Activated T-cell treated with anti-CD3 and anti-CD28 coated beads for 48 hours (primary cell): Measurements from ENCODE around the gene SEC61G.

Source experiments
- DNase-seq: peaks from one replicate; pipeline ENCODE4 v3.0.0-alpha.2; 2020; ENCODE audit warnings: low read depth

SEC61G gene

DNA sequence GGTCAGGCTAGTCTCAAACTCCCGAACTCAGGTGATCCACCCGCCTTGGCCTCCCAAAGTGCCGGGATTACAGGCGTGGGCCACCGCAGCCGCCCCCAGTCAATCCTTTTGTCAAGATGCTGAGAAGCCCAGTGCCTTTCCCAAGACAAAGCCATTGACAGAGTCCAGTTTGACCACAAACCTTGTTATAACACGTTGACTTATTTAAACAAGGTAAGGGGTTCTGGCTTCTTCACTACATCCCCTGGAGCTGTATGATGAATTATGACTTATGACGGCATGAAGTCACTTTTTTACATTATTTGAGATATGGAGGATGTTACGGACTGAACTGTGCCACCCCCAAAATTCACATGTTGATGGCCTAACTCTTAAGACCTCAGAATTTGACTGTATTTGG is 5.8 kb upstream of the SEC61G start:
- DNase-seq: no peak

DNA sequence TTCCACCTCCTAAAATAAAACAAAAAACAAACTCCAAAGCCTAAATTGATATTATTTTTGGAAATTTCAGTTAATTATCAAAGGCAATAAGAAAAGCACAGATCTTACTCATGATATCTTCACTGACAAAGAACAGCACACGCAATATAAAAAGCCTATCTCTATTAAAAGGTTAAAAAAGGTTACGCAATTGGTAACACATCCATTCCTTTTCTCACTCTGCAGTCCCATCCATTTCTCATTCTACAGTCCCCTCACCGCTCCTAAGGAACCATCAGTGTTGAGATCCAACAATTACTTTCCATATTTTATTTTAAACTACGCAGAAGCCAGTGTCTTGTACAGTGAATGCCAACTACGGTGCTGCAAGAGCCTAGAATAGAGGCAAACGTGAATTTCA is 1.3 kb downstream of the SEC61G start:
- DNase-seq: no peak

DNA sequence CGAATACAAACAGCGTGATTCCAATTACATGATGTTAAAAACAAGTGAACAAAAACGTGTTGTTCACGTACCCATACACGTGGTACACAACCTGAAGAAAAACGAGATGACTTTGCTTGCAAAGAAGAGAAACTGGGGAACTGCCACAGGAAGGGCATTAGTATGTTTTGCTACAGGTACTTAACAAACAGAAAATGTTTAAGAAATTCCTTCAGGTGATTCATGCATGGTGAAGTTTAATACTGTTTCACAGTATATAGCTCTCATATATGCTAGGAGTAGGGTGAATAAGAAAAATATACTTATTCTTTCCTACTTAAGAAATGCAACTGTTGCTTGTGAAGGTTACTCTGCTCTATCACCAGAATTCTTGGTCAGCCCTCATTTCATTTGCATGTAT is 9.8 kb downstream of the SEC61G start:
- no peak for DNase-seq

DNA sequence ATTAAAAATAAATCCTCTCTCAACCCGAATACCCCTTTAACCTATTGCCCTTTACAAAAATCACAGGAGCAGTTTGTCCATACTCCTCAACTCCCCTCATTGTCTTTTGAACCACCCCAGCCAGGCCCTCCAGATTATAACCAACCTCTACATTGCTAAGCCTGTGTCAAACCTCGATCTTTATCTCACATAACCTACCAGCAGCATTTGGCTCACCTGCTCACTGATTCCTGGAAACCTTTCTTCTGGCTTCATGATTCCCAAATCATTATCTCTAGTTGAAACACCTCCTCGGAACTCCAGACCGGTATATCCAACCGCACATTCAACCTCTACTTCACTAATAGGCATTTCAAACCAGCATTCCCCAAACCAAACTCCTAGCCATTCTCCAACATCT is 11.8 kb downstream of the SEC61G start:
- no peak for DNase-seq

DNA sequence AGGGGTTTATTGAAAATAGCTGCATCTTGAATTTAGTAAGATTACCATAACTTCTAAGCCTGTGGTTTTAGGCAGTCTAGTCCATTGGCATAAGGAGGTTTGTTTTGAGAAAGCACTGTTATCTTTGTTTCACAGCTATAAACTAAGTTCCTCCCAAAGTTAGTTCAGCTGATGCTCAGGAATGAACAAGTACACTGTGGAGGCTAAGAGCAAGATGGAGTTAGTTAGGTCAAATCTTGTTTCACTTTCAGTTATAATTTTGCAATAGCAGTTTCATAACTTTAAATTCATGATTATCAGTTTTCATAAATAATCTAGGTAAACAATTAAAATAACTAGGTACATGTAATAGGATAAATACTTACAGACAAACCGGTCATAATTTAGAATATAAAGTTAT is 15.4 kb downstream of the SEC61G start:
- no peak for DNase-seq

DNA sequence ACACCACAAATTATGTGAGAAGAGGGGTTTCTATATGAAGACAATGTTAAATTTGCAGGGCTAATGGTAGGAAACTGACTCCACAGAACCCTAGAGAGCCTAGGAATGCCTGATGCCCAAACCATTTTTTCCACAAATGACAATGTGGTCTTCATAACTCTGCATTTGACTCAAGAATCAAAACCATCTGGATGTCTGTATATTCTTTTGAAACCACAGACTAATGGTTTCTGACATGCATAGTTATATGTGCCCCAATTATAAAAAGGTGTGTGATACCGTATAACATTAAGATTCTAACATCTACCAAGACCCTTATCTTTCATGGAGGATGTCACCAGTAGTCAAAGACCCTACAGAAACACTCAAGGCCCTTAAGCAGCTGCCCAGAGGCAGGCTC is 20.3 kb downstream of the SEC61G start:
- DNase-seq: no peak

DNA sequence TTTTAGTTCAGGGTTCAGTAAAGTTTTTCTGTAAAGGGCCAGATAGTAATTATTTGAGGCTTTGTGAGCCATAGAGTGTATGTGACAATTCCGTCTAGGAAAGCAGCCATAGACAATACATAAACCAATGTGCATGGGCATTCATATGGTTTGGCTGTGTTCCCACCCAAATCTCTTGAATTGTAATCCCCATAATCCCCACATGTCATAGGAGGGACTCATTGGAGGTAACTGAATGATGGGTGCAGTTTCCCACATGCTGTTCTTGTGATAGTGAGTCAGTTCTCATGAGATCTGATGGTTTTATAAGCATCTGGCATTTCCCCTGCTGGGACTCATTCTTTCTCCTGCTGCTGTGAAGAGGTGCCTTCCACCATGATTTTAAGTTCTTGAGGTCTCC is 29.9 kb downstream of the SEC61G start:
- no peak for DNase-seq

DNA sequence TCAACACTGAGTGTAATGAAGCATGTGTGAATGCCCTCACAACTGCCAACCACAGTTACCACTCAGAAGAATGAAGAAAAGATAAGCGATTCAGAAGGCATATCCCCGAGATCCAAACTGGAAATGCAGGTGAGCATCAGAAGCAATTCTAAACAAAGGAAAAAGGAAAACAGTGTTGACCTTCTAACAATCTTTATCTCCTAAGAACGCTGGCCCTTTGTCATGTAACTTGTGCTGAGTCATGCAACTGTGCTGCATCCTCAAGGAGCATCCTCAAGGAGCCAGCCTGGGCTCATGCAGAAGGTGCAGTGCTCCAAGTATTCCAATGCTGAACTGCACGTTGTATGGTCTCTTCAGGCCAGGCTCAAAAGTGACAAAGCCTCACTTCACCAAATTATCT is 30.6 kb downstream of the SEC61G start:
- DNase-seq: no peak

DNA sequence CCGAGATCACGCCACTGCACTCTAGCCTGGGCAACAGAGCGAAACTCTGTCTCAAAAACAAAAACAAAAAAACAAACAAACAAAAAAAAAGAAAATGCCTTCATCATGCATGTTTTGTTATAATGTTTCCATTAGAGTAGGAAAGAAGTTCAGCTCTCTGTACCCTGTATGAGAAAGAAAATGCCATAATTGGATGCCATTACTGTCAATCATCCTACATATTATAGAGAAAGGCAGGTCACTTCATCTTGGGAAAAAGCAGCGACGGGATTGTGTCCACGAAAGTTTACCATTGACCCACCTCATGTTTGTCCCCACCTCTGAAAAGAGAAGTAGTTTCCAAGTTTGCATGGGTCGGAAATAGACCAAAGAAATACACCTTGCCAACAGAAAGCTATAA is 33.8 kb downstream of the SEC61G start:
- DNase-seq: no peak

DNA sequence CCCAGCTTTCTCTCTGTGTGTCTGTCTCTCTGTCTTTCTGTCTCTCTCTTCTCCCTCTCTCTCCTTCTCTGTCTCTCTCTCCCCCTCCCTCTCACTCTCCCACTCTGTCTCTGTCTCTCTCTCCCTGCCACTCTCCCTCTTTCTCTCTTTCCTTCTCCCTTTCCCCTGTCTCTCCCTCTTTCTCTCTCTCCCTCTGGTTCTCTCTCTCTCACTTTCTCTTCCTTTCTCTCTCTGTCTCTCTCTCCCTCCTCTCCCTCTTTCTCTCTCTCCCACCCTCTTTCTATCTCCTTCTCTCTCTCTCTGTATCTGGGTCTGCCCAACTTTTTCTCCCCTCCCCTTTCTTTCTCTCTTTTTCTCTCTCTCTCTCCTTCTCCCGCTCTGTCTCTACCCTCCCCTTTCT is 36.5 kb downstream of the SEC61G start:
- DNase-seq: no peak

DNA sequence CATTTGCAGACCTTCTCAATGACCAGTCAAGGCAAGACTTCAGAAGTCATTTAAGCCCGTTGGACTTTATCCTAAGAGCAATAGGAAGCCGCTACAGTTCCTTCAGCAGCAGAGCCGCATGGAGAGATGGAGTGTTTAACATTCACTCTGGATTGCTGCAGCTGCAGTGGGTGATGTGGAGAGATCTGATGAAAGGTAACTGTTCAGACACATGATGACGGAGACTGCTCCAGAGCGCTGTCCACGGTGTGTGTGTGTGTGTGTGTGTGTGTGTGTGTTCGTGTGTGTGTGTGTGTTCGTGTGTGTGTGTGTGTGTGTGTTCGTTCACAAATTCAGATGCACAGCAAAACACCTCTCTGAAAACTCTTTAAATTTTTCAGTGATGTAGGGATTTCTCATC is 37.0 kb downstream of the SEC61G start:
- DNase-seq: no peak

DNA sequence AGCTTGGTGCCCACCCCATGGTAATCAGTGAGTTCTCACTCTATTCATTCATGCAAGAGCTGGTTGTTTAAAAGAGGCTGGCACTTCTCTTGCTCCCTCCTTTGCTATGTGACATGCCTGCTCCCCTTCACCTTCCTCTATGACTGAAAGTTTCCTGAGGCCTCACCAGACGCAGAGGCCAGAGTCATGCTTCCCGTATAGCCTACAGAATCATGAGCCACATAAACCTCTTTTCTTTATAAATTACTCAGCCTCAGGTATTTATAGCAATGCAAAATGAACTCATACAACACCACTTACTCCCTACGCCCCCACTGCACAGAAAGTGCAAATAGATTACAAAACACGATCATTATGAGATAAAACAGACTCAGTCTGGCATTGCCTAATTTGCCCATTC is 39.0 kb downstream of the SEC61G start:
- no peak for DNase-seq

DNA sequence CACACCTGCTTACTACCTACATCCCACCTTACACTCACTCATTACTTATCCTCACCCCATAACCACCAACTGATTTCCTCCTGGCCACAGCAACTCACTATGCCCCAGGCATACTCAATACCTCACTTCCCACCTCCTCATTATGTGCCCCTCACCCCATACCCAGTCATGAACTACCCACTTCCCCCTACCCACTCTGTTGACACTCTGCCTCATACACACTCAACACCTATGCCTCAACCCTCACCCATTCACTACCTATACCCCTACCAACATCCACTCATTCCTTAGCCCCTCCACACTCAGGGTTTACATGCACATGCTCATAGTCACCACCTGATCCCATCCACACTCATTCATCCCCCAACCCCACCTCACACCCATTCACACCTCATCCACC is 39.6 kb downstream of the SEC61G start:
- DNase-seq: no peak

DNA sequence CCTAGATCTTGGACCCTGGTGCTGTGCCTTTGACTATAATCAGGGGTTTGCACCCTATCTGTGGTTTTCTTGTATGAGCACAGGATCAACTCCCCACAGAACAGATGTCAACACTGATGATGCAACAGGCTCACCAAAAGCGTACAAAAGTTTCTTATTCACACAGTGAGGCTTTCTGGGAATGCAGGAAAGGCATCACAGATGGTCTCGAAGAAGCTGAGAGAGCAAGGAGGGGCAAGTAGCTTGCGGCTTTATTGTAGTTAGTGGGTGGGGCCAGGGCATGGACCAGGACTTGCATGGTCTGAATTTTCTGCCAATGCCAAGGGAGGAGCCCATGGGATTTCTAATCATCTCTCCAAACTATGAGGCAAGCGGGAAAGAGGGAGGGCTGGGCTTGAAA is 46.2 kb downstream of the SEC61G start:
- DNase-seq: no peak

DNA sequence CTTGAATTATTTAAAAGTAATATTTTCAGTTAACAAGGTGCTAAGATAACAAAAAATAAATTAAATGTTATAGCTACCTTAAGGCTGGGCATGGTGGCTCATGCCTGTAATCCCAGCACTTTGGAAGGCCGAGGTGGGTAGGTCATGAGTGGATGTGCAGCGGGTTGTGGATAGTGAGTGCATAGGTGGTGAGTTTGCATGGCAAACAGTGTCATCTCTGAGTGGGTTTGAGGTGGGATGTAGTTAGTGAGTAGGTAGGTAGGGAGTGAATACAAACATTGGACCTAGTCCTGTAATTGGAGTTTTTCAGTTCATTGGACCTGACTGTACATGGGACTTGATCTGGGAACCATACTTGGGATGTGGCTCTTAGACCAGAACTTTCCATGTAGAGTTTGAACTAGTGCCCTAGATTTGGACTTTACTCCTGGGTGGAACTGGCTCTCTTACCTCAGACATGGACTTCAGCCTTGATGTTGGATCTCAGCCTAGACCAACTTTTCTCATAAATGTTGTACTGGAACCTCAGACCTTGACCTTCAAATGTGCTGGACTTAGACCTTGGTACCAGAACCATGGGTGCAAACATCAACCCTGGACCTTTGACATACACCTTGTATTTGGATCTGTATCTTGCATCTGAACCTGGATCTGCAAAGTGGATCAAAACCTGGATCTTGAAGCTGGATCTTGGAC is 47.0 kb downstream of the SEC61G start:
- DNase-seq: no peak

DNA sequence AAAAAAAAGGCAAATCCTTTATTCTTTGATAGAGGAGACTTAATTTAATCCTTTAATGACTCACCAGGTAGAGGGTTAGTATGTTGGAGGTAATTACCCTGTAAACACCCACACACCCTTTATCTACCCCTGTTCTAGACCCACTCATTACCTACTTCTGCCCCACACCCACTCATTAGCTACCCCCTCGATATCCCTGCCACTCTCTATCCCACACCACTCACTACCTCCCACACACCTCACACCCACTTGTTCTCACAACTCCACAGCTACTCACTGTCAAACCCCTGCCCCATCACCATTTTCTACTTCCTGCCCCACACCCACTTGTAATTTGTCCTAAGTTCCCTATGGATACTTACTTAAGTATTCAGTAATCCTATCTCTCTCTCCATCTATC is 49.7 kb downstream of the SEC61G start:
- DNase-seq: no peak

DNA sequence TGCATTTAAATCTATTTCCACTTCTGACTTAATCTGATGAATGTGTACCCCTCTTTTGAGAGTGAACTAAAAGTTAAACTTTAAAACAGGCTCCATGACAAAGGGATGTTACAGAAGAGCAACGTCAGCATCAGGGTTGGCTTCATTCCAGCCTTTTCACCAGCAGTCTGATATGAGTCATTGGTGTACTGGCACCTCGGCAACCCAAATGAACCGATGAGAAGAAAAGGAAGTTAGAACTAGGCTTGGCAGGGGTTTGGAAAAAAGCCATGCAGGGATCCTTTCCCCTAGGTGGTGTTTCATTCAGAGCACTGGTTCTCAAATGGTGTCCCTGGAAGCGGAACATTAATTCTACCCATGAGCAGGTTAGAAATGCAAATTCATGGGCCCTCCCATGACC is 53.6 kb downstream of the SEC61G start:
- DNase-seq: no peak

DNA sequence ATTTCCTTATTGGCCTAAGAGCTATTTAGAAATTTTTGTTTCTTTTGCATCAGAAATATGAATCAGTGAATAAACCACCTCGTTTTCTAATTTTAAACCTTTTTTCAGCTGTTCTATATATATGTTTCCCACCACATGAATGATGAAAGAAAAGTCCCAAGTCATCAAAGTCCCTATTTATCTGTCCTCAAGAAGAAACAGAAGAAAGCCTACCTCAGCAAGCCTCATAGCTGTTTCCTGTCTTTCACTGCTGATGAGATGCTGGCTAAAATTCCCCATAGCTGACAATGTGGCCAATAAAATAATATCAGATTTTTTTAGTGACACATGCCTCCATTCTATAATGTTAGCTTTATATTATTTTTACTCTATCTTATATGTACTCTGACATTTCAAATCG is 54.2 kb downstream of the SEC61G start:
- DNase-seq: no peak
